Retinal pigment epithelial cell (primary cell): ENCODE data around the gene TENT5A.

Source experiments
- DNase-seq: peaks from one replicate; pipeline ENCODE4 v3.0.0-alpha.2; 2010; ENCODE audit warnings: low read depth
- H3K4me3 ChIP-seq: 2 replicates; pipeline ENCODE4 v1.5.1; 2011; ENCODE audit warnings: mild to moderate bottlenecking, low read length, control low read depth, moderate library complexity
- CTCF ChIP-seq: conservative IDR thresholded peaks from 2 replicates; pipeline ENCODE4 v1.5.1; 2011; ENCODE audit warnings: low read depth, low read length, control low read depth, inconsistent platforms

Gene TENT5A

DNA sequence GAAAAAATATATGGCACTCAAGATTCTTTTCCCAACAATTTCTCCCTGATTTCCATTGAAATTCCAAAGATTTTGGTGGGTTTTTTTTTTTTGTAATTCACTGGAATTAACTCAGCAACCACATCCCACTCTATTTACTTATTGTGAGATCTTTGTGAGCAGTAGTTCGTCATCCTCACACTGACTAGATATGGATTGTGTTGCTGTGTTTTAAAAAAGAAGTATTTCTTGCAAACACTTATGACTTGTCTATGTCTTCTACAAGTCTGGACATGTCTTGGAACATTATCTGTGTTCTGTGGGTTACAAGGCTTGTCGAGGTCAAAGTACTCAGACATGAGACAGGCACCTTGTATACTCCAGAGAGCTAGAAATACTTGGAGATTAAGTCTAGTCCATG lies 7.3 kb upstream of the TENT5A start:
- TF ChIP-seq CTCF: no peak
- no peak for DNase-seq
- H3K4me3 ChIP-seq: no peak overlapping the region

- DNase-seq: no peak
- TF ChIP-seq CTCF: no peak
Measured at GRCh38 chr6:81758221-81758620, 5.7 kb upstream of the TENT5A start.

DNA sequence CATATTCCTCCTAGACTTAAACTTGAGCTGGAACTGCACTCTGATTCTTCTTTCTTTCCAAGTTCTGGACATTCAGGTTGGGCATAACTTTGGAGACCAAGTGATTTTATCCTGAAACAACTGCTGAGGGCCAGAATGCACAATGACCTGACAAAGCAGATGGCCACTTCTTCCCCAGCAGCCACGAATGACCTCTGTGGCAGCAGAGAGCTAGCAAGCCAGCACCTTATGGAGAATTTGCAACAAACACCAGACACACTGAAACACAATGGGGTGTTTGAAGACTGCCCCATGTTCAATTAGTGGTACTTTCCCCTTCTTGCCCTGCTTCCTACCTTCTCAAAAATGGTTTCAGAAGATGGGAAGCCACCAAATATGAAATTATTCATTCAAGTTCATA lies 4.2 kb upstream of the TENT5A start:
- H3K4me3 ChIP-seq: no peak overlapping the region
- no peak for DNase-seq

More at GRCh38 chr6:81758221-81758620, 5.7 kb upstream of the TENT5A start:
- H3K4me3 ChIP-seq: no peak overlapping the region

GRCh38 chr6:81755551-81755950 lies 3.1 kb upstream of the TENT5A start:
- H3K4me3 ChIP-seq: no peak overlapping the region
- DNase-seq: no peak
- no peak for TF ChIP-seq CTCF

More for the DNA sequence above, 4.2 kb upstream of the TENT5A start:
- no peak for TF ChIP-seq CTCF

DNA sequence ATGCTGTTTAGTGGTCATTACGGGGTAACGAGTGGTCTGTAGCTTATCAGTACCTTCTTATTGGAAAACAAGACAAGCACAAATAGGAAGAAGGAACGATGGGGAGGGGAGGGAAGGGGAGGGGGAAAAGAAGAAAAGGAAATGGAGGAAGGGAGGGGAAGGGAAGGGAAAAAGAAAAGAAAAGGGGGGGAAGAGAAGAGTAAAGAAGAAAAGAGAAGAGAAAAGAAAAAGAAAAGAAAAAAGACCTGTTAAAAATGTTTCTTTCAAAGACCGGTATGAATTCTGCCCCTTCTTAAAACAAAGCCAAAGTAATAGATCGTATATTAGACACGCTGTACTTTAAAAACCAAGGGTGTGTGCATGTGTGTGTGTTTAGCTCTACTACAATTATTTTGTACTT lies 2.4 kb upstream of the TENT5A start:
- no peak for TF ChIP-seq CTCF
- no peak for DNase-seq
- no peak overlapping the region for H3K4me3 ChIP-seq

DNA sequence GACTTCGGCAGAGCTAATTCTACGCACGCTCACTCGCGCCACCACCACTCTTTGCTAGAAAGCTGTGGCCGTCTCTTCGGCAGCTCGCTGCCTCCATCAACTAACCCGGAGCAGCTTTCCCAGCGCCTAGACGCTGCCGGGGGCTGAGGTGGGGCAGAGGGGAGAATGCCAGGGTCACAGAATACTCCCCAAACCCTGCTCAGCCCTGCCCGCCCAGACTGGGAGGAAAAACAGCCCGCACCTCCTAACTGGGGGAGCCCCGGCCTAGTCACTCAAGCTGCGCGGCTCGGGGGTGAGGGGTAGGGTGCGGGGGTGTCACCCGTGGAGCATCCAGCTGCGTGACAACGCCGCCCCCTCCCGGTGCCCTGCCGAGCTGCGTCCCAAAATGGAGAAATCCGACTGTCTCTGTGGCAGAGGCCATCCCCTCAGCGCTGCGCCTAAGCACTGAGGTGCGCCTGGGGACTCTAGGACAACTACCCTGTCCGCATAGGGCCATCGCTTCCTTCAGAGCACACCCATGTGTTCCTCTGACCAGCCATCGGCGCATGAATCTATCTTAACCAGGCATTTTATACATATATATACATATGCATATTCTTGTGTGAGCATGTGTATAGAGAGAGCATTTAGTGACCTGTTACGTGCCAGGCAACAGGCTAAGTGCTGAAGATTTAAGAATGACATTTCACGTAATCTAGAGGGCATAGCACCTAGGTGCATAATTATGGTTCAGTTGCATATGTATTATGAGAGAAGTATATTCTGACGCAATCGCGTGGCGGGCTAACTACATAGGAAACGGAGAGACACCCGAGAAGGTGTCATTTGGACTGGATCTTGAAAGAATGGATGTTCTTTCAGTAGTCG lies 1.5 kb upstream of the TENT5A start:
- peak overlapping the region; percentile 95 for H3K4me3 ChIP-seq
- peak; percentile 71 for TF ChIP-seq CTCF
- no peak for DNase-seq

DNA sequence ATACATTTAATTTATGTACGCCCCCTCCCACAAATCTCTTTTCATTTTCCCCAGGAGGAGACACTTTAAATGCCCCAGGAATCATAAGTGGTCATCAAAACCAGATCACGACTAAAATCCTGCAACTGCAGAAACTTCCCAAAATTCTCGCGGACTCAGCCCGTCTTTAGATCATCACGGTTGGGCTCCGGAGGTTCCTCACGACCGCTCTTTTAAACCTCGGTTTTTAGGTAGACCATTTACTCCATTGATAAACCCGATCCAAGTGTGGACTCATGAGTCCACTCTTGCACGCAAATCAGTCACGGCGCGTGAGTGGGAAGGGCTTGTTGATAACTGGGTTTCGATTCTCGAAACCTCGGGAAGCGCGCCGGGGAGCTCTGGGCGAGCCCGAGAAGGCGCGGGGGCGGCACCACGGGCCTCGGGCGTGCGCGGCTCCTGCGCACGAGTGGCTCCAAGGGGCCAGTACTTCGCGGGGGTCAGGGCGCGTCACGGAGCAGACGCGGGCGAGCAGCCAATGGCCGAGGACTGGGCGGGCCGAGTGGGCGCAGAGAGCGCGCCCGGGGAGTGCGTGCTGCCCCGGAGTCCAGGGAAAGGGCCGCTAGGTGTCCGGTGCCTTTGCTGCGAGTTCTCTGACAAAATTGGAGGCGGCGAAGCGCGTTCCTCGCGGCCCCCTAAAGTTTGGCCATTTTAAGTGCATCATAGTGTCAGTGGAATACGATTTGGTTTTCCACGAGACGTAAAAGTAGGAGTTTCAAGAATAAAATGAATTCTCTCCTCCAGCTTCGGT lies 635 bp upstream of the TENT5A start:
- no peak for DNase-seq
- TF ChIP-seq CTCF: peak; percentile 28
- H3K4me3 ChIP-seq: peak overlapping the region; percentile 95
